GM19438 (cell line): Measurements from ENCODE around the gene SYT7.

ENCODE experiments used
- ATAC-seq: cut with Tn5 transposase; IDR thresholded peaks from one replicate; pipeline ENCODE4 v1.9.1; 2021; ENCODE audit warnings: low read depth; ENCODE audit not compliant: unreplicated experiment

SYT7 gene

GRCh38 chr11:61522881-61523280 is 58.0 kb downstream of the SYT7 start:
- ATAC-seq: no peak

GRCh38 chr11:61518032-61518795 is 62.7 kb downstream of the SYT7 start:
- no peak for ATAC-seq

GRCh38 chr11:61516675-61517572 is 64.0 kb downstream of the SYT7 start:
- no peak for ATAC-seq

- no peak for ATAC-seq
These were observed 64.7 kb downstream of the SYT7 start for GRCh38 chr11:61516191-61516590.

- ATAC-seq: no peak
These were observed 65.2 kb downstream of the SYT7 start for GRCh38 chr11:61515686-61516085.

GRCh38 chr11:61514050-61514917 is 66.6 kb downstream of the SYT7 start:
- no peak for ATAC-seq

GRCh38 chr11:61513143-61513765 is 67.6 kb downstream of the SYT7 start:
- ATAC-seq: no peak

GRCh38 chr11:61512435-61512834 is 68.4 kb downstream of the SYT7 start:
- ATAC-seq: no peak

- ATAC-seq: no peak
These were observed 69.5 kb downstream of the SYT7 start for GRCh38 chr11:61511383-61511782.

GRCh38 chr11:61510974-61511373 is 69.9 kb downstream of the SYT7 start:
- no peak for ATAC-seq

- no peak for ATAC-seq
These were observed 70.5 kb downstream of the SYT7 start for GRCh38 chr11:61510166-61510919.

GRCh38 chr11:61509043-61510029 is 71.5 kb downstream of the SYT7 start:
- no peak for ATAC-seq

GRCh38 chr11:61507962-61508861 is 72.7 kb downstream of the SYT7 start, which contains the start of gene LRRC10B:
TSS of gene LRRC10B (plus strand) at chr11:61508749. CDS start at chr11:61508999, 250 bp downstream.
- ATAC-seq: no peak

GRCh38 chr11:61507012-61507768 is 73.7 kb downstream of the SYT7 start:
- no peak for ATAC-seq

GRCh38 chr11:61505640-61506155 is 75.2 kb downstream of the SYT7 start:
- ATAC-seq: no peak

GRCh38 chr11:61505106-61505505 is 75.8 kb downstream of the SYT7 start:
- no peak for ATAC-seq
